ENCODE measurements around the gene MCOLN2.
"Not testable (repeated sequence)": the region's sequence is repeated elsewhere in the genome, so short reads cannot be mapped to it uniquely, and the experiment has no call there.

The MCOLN2 gene

DNA sequence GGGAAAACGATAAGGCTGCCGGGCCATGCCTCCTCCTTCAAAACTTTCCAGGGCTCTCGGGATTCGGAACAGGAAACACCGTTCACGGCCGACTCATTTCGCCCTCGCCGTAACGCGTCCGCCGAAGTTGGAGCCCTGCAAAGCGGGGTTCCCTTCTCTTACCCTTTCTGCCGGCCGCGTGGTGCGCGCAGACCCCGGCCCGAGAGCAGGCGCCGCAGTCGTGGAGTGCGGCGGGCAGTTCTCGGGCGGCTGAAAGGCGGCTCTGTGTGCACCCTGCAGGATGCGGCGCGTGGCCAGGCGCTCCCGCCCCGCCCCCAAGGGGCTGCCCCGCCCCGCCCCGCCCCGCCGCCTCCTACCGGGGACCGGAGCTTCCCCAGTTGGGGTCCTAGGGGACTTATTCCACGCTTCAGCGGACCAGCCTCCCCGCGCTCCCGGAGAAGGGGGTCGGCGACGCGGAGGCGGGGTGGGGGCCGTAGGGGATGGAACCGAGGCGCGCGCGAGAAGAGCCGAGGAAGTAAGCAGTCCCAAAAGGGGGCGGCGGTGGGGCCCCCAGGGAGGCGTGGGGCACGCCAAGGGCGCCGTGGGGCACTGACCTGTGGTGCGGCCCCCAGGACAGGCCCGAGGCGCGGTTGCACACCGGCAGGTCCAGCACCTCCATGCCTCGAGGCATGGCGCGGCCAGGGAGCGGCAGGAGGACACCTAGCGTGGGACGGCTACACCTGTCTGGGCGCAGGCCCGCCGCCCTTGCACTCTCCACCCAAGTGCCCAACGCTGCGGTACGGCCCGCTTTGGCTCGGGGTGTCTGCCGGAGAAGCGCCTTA, at the start of gene MCOLN2:
Gene MCOLN2, minus strand, starts transcription at position 268 of the 821 bp plus-strand sequence. Its CDS starts 241 bp downstream, at position 27.
- DNase-seq (ENCODE audit: low read depth in 2 of 2) = peak in 1 of 2 experiments; percentile 36

DNA sequence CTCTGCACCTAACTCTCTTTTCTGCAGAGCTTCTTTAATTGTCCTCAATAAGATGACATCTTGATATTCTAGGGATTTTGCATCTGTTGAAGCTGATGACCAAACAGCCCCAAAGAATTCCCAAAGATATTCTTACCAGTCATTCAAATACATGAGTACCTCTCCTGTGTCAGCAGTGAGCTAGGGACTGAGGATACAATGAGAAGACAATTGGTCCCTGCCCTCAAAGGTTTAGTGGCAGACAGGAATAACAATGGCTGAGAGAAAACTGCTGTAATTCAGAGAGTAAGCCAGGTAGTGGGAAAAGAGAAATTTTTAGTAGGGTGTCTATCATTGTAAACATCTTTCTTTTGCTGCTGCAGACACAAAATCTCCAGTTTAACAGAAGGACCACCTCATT, 45.5 kb upstream of the MCOLN2 start:
- no peak for DNase-seq (ENCODE audit: low read depth in 2 of 2)

DNA sequence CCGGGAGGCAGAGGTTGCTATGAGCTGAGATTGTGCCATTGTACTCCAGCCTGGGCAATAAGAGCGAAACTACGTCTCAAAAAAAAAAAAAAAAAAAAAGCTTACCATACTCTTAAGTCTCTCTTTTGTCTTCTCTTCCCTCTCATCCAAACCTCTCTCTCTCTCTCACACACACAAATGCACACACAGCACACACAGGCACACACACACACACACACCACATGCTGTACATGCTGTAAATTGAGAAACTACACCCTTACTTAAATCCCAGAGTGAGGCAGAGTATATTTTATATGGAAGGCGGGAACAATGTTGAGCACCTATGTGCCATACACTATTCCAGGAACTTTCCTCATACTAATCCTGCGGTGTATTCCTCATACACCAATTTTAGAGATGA, 44.9 kb upstream of the MCOLN2 start:
- no peak for DNase-seq (ENCODE audit: low read depth in 2 of 2)

DNA sequence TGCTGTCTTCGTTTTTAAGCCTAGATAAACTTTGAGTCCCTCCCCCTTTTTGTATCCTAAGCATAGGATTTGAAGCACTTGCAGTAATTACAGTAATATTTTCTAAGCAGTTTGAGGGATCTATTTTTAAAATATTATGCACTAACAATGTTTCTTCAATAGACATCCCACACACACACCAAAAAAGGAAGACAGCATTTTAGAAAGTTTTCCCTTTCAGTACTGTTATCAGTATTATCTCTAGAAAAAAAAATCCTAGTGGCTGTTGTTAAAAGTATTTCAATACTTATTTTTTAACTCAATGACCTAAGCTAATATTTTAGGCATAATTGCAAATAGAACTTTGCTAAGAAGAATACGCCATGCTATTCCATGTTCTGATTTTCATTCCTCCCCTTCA, 36.3 kb upstream of the MCOLN2 start:
- no peak for DNase-seq (ENCODE audit: low read depth in 2 of 2)

DNA sequence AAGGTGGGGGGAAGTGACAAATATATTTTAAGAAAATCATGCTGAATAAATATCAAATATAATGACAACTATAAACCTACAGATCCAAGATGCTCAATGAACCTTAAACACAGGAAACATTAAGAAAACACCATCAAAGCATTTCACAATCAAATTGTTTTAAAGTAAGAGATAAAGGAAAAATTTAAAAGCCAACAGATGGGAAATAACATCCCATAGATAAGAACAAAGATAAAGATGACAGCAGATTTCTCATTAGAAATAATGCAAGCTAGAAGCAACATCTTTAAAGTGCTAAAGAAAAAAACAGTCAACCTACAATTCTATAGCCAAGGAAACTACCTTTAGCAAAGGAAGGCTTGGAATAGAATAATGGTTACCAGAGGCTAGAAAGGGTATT, 33.6 kb upstream of the MCOLN2 start:
- DNase-seq (ENCODE audit: low read depth in 2 of 2) = no peak

DNA sequence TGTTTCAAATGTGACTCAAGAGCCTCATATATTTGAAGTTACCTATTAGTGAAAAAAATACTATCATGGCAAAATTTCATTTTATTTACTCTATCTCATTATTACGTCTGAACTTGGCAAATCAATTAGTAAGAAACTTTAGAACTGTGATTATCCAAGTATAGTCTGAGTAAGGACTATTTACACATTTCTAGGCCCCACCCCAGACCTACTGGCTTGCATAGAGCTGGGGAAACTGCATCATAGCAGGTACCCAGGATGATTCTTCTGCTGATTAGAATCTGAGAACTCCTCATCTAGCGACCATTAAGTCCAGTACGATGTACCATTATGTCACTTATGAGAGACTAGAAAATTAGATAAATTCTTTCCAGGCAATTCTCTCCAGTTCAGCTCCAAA, 31.2 kb upstream of the MCOLN2 start:
- DNase-seq (ENCODE audit: low read depth in 2 of 2) = no peak

DNA sequence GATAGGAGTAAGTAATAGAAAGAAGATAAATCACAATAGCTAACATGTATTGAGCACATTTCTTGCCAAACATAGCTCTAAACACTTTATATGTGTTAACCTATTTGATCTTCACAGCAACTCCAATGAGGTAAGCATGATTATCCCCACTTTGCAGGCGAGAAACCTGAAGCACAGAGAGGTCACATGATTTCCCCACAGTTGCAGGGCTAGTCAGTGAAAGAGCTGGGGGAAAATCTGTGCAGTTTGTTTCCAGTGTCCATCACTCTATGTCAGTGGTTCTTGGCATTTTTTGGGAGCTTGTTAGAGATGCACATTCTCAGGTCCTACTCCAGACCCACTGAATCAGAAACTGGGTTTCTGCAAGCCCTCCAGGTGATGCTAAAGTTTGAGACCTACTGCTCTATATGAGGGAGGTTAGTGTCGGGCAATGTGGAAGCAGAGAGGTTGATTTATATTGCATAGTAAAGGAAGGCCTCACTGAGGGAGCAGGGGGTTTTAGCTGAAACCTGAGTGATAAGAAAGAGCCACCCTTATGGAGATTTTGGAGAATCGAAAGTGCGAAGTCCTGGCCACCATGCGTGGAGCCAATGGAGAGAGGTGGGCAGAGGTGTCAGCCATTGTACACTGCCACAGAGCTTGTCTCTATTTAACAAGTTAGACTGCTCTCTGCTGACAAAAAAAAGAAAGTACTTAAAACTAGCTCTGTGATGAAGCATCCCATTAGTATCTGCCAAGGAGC, 30.5 kb upstream of the MCOLN2 start:
- no peak for DNase-seq (ENCODE audit: low read depth in 2 of 2)

DNA sequence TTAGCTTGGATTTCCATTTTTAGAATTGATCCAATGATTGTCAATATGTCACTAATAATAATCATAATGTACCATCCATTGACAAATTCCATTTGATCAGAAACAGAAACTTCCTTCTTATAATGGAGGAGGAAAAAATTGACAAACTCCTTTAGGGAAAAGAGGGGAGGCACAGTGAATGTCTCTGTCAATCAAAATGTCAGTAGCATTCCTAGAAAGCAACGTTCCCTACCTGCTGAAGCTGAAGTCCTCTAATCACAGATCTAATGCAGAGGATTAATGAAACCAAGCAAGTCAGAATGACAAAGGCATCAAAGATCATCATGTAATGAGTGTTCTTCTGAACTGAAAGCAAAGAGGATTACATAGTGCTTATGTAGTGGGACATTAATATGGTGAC, 29.0 kb upstream of the MCOLN2 start:
- DNase-seq (ENCODE audit: low read depth in 2 of 2) = no peak

DNA sequence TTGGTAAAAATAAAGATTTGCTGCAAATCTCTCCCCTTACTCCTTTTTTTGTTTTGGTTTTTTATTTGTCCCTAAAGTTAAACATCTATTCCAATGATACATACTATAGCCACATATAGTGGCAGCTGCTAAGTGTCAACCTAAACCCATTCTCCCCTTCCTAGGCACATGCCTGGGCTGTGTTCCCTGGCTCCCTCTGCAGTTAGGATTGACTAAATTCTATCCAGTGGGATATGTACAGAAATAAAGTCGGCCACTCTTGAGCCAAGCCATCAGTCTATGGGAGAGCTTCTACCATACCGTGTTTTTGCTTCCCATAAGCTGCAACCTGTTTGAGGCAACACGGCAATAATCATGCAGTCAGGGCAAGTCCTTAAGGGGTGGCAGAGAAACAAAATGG, 27.8 kb upstream of the MCOLN2 start:
- DNase-seq (ENCODE audit: low read depth in 2 of 2) = no peak

DNA sequence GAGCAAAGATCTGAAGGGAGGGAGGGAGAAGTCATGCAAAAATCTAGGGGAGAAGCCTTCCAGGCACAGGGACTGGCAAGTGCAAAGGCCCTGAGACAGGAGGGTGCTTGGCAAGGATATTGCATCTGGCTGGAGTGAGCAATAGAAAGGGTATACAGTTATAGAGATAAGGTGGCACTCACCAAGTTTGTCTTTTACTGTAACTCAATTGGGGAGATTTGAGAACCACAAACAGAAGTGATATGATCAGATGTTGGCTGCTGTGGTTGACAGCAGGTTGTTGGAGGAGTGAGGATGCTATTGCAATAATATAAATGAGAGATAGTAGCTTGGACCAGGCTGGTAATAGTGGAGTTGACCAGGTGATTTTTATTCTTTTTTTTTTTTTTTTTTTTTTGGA, 25.8 kb upstream of the MCOLN2 start:
- no peak for DNase-seq (ENCODE audit: low read depth in 2 of 2)

DNA sequence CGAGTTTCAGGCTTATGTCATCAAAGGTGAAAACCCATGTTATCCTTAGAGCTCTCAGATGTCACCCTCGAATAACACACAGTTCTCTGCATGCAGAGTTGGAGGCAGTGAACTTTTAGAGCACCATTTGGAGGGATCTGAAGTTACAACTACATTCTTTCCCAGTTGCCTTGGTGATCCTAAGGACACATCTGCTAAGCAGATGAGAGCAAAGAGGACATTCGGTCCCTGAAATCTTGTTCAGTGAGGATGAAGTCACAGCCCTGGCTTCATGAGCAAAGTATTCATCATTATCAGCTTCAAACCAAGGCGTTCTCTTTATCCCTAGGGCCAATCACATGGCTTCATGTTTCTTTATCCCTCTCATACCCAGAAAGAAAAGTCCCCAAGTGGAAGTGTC, 23.1 kb upstream of the MCOLN2 start:
- DNase-seq (ENCODE audit: low read depth in 2 of 2) = no peak

DNA sequence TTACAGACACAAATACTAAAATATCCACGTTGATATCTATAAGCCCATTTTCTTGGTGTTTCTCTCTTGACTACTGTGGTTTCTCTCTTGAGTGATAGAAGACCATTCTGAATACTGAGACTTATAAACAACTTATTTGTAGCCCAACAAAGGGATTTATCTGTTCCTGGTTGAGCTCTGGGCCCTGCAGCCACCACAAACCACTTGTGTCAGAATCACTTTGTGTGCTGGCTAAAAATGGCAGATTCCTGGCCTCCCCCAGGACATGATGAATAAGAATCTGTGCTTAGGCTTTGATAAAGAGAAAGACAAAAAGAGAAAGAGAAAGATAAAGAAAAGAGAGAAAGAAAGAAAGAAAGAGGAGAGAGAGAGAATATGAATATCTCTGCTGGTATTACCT, 18.9 kb upstream of the MCOLN2 start:
- no peak for DNase-seq (ENCODE audit: low read depth in 2 of 2)

DNA sequence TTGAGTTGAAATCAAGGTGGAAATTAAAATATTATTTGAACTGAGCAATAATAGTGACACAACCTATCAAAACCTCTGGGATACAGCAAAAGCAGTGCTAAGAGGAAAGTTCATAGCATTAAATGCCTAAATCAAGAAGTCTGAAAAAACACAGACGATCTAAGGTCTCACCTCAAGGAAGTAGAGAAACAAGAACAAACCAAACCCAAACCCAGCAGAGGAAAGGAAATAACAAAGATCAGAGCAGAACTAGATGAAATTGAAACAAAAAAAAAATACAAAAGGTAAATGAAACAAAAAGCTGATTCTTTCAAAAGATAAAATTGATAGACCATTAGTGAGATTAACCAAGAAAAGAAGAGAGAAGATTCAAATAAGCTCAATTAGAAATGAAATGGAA, 8.7 kb upstream of the MCOLN2 start:
- DNase-seq (ENCODE audit: low read depth in 2 of 2) = not testable (repeated sequence)

DNA sequence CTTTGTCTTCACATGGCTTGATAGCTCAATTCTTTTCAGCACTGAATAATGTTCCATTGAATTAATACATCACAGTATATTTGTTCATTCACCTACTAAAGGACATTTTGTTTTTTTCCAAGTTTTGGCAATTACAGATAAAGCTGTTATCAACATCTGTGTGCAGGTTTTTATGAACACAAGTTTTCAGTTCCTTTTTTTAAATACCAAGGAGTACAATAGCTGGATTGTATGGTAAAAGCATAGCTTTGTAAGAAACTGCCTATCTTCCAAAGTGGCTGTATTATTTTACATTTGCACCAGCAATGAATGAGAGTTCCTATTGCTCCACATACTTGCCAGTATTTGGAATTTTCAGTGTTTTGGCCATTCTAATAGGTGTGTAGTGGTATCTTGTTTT, 4.8 kb upstream of the MCOLN2 start:
- DNase-seq (ENCODE audit: low read depth in 2 of 2) = no peak

DNA sequence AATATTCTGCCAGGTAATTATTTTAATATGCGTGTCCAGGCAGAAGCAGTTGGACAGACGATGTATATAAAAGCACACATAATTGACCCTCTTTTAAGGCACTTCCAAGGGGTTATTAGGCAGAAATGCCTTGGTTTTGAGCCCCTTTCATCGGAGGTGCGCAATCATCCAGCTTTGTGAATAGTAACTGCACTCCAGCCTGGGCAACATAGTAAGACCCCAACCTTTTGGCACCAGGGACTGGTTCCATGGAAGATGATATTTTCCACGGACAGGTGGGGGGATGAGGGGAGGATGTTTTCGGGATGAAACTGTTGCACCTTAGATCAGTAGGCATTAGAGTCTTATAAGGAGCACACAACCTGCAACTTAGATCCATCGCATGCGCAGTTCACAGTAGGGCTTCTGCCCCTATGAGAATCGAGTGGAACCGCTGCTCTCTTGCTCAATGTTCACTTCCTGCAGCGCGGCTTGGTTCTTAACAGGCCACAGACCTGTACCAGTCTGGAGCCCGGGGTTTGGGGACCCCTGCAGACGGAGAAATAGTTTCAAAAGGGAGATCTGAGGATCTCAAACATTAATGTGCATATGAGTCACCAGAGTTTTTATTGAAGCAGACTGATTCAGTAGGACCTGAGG, 1.8 kb upstream of the MCOLN2 start:
- DNase-seq (ENCODE audit: low read depth in 2 of 2) = peak in 1 of 2 experiments; percentile 37

DNA sequence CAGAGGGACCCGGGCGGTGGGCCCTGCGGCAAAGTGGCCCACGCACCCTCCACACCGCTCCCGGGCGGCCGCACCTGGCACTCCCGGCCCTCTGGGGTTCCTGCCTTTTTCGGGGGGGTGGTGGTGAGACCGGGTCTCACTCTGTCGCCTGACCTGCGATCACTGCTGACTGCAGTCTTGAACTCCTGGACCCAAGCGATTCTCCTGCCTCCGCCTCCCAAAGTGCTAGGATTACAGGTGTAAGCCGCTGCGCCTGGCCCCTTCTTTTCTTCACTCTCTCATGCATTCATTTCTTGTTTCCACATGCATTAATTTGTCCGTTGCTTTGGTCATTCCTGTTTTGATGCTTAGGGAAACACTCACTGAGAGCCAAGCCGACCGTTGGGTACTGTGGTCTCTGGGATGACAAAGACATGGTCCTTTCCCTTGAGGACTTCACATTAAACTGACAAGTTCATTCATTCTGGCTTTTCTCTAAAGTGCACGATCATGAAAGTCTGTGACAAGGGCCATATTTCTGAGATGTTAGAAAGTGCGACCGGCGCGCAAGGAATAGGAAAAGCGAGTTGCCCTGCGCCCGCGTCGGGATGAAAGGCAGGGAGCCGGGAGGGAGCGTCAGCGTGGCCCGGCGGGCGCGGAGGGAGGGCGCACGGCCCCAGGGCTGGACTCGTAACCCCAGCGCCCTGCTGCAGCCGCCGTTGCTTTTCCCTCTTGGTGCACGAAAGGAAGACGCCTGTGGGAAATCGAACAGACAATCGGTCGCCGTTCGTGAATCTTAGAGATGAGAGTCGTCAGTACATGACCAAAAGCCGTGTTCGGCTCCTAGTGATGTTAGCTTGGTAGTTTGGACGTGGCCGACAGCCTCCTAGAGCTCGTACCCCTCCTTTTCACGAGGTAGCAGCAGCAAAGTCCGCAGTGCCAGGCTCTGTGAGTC, 1.0 kb upstream of the MCOLN2 start:
- DNase-seq (ENCODE audit: low read depth in 2 of 2) = no peak

DNA sequence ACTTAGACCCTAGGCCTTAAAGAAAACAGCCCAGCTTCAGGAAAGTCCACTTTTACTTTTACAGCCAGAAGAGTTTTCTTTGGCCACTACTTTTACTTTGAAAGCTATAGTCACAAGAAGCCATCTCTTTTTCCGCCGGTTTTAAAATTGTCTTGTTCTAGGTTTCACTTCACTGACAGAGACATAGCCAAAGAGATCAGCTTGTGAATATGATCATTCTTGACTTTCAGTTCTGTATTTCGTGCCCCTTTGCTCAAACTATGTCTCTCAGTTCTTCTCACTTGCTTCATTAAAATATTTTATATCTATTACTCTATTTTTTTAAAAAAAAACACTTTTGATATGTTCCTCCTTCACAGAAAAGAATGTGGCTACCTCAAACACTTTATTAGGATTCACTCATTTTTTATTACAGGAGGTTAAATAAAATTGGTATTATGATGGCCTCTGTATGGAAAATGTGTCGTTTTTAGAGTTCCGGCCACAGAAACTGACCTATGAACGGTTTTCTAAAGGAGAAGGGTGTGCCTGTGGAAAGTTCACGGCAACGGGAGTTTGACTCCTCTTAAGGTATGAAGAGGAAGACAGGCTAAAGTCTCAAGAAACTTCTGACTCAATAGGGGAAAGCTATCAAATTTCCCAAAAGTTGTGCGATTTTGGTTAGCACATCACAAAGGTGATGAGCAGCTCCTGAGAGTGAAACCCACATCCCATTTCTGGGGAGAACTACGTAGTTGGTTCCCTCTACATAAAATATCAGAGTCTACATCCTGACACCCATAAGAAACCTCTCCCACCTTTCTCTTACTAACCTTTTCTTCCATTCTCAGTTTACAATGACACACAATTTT, 1.2 kb downstream of the MCOLN2 start:
- DNase-seq (ENCODE audit: low read depth in 2 of 2) = no peak

DNA sequence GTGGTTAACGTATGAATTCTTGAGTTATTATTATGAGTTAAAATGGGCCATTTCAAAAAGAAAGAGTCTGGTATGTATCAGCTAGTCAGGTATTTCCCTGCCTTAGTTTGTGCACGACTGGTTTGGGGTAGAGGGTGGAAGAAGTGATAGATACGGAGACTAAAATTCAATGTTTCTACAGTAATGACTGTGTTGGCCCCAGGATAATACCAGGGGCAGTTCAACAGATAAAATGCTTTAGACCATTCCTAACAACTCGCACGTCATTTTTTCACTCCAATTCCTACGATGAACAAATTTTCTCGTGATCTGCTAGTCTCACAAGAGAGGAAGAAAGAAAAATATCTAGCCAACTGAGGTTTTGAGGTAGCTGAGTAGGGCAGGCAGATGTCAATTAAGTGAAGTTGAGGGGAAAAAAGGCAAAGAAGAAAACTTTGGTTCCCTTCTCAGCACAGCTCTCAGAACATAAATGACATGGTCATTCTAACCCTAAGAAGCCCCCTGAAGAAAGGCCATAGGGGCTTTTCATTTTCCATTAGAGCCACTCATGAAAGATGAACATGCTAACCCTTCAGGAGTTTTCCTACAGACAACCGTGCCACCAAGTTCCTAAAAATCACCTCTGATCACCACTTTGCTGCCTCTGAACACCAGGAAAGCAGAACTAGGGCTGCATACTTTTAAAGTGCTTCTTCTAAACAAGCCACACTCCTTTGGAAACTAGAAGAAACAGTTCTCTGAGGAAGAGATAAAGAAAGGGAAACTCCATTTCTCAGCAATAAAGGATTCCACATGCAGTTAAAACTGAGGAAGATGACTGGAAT, 5.6 kb downstream of the MCOLN2 start:
- no peak for DNase-seq (ENCODE audit: low read depth in 2 of 2)

DNA sequence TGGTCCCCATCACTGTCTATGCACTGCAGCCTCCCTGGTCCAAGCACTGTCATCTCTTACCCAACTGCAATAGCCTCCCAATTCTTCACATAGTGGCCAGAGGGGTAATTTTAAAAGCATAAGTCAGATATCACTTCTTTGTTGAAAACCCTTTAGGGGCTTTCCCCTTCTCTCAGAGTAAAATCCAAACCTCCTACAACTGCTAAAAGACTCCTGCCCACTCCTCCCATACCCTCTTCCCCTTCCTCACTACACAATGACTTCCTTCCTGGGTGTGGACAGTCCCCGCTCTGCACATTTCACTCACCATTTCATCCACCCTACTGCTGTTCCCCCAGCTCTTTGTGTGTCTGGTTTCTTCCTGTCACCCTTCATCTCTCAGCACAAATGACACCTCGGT, 8.3 kb downstream of the MCOLN2 start:
- no peak for DNase-seq (ENCODE audit: low read depth in 2 of 2)

DNA sequence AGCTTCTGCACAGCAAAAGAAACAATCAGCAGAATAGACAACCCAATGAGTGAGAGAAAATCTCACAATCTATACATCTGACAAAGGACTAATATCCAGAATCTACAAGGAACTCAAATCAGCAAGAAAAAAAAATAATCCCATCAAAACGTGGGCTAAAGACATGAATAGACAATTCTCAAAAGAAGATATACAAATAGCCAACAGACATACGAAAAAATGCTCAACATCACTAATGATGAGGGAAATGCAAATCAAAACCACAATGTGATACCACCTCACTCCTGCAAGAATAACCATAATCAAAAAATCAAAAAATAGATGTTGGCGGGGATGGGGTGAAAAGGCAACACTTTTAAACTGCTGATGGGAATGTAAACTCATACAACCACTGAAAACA, 10.4 kb downstream of the MCOLN2 start:
- DNase-seq (ENCODE audit: low read depth in 2 of 2) = not testable (repeated sequence)

All from stimulated activated CD4-positive, alpha-beta T cell treated with anti-CD3 and anti-CD28 coated beads, Interleukin-12 subunit alpha, Interleukin-12 subunit beta, amount 100 ng/mL, for 24 hours (primary cell).